HG03432 (cell line): ENCODE measurements around the gene DIPK1C.

Experiments used
- ATAC-seq: cut with Tn5 transposase; IDR thresholded peaks from one replicate; pipeline ENCODE4 v1.9.1; 2021; ENCODE audit warnings: mild to moderate bottlenecking, moderate library complexity; ENCODE audit not compliant: unreplicated experiment

DIPK1C gene

GRCh38 chr18:74453642-74454198, 3.4 kb downstream of the DIPK1C start:
- no peak for ATAC-seq

GRCh38 chr18:74453016-74453566, 4.0 kb downstream of the DIPK1C start:
- ATAC-seq, result no peak

DNA sequence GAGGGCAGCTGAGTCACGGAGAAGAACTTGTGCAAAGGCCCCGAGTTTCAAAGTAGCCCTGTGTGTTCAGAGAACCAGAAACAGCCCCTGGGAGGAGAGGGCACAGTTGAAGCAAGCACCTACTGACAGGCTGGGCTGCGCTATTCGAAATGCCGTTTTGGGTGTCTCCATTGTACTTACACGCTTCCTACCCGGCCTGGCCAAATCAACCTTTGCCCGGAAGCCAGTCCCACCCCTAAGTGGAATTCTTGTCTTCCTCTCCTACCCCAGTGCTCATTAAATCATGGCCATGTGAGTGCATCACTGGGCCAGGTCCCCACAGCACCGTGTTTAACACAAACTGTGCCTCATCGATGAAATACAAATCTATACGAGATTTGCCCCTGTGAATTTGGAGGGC, 6.0 kb downstream of the DIPK1C start:
- ATAC-seq, result no peak

- ATAC-seq, result no peak
Measured at GRCh38 chr18:74450626-74451025, 6.5 kb downstream of the DIPK1C start.

DNA sequence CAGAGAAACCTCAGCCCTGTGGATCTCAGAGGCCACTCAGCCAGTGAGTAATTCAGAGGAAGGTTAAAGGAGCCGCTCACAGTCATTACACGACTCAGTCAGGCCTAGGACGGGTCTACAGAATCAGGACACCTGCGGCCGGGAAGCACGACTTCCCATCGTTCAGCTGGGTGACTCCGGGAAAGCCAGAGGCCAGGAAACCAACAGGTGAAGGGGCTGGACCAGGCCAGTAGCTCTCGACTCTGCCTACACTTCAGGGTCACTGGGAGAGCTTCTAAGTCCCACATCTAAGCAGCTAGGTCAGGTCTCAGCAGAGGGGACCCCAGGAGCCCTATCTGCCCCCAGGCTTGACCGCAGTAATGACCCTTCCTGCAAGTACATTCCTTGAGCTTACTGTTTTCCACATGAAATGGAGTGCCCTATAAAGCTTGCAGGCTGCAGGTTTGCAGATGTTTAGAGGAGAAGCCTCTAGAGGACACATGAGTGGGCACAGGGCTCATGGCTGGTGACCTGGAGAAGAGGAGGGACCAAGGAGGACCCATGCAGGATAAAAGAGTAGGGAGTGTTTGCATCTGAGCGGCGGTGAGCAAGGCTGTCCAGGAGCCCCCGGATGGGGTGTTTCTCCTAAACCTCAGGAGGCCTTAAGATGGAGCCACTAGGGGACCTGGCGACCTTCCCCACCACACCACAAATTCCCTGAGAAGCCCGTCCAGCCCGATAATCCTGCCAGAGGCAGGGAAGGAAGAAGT, 9.5 kb downstream of the DIPK1C start:
- no peak for ATAC-seq

DNA sequence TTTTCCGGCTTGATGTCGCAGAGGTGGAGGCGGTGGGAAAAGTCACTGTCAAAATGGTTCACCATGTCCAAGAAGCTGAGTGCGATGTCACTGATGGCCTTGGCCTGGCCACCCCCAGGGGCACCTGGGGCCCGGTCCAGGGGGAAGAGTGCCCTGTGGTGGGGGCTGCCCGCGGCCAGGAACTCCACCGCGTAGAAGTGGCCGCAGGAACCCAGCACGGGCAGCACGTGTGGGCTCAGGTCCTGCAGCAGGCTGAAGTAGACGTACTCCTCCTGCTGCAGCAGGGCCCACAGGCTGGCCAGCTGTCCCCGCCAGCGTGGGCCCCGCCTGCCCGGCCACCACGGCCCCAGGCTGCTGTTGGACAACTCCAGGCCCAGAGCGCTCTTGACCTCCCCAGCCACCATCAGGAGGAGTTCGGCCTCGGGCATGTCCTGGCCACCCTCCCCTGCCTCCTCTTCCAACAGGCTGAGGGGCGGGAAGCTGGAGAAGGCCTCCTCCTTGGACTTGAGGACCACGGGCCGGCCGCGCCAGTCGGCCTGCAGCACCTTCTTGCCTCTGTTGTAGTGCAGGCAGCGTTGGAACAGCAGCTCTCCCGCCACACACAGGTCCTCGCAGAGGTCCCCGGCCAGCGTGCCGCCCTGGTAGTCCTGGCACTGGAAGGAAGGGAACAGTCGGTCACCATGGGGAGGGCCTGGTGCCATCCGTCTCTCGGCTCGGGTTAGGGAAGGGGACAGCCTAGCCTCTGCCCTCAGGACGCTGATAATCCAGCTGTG, 10.3 kb downstream of the DIPK1C start:
- no peak for ATAC-seq

DNA sequence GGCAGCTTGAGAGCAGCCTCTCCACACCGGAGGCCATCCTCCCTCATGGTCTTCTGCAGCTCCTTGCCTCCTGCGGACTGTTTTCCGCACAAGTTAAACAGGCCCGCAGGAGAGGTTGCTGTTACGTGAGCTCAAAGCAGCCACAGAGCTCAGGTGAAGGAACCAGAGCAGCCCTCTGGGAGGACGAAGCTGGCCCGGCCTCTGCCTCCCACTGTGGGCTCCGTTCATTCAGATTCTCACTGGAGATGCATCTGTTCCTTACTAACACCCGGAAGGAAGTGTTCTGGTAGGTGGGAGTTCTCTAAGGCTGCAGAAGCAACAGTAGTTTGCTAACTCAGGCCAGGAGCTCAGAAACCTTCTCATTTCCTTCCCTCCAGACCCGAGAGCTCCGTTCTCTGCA, 10.9 kb downstream of the DIPK1C start:
- ATAC-seq, result no peak

GRCh38 chr18:74445585-74445984, 11.5 kb downstream of the DIPK1C start:
- no peak for ATAC-seq

DNA sequence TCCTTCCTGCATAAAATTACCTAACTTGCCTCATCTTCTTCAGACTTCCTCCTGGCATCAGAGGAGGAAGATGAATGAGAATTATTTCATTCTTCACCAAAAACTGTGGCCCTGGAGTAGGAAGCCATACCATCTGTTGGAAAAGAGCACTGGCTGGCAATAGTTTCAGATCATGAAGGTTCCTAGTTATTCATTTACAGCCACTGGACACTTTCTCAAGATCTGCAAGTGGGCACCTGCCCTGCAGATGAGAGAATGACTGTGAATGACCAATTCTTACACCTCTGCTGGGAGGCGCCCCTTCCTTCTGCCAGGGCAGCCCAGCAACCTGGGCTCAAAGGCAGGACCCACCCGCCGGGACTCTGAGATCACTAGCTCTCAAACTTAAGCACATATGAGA, 13.0 kb downstream of the DIPK1C start:
- no peak for ATAC-seq

- ATAC-seq, result no peak
Measured at GRCh38 chr18:74440808-74441427, 16.2 kb downstream of the DIPK1C start.

- ATAC-seq, result no peak
Measured at GRCh38 chr18:74438091-74438490, 19.0 kb downstream of the DIPK1C start.

- ATAC-seq, result no peak
Measured at GRCh38 chr18:74436158-74436769, 20.8 kb downstream of the DIPK1C start.

GRCh38 chr18:74435740-74436139, 21.4 kb downstream of the DIPK1C start:
- no peak for ATAC-seq

- ATAC-seq, result no peak
Measured at GRCh38 chr18:74434466-74434865, 22.6 kb downstream of the DIPK1C start.

DNA sequence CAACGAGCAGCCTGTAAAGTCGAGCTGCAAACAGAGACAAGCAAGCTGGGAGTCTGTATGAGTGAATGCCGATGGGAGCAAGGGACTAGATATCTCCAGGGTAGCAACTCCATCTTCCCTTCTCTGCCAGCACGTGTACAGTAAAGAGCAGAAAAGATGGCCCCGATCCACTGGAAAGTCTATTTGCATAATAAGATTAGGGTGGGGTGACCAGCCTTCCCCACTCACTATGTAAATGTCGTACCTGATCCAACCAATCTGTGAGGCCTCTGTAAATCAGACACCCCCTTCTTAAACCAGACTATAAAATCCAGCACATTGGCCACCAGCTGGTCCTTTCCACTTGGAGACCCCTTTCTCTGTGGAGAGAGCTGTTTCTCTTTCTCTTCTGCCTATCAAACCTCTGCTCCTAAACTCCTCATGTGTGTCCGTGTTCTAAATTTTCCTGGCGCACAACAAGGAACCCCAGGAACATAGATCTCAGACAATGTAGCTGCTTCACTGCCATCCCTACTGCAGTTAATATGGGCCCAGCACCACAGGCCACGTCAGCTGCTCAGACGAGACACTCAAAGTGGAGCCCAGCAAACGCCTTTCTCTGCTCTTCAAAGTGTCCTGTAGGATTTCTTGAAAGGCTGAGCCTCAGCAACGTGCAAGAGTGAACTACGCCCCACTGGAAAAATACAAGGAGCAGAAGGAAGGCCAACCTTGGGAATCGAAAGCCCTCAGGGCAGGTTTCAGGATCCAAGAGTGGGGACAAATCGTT, 26.1 kb downstream of the DIPK1C start:
- no peak for ATAC-seq

GRCh38 chr18:74430231-74430630, 26.9 kb downstream of the DIPK1C start:
- no peak for ATAC-seq

- no peak for ATAC-seq
Measured at GRCh38 chr18:74429096-74429495, 28.0 kb downstream of the DIPK1C start.

GRCh38 chr18:74427442-74428112, 29.5 kb downstream of the DIPK1C start:
- ATAC-seq, result no peak

DNA sequence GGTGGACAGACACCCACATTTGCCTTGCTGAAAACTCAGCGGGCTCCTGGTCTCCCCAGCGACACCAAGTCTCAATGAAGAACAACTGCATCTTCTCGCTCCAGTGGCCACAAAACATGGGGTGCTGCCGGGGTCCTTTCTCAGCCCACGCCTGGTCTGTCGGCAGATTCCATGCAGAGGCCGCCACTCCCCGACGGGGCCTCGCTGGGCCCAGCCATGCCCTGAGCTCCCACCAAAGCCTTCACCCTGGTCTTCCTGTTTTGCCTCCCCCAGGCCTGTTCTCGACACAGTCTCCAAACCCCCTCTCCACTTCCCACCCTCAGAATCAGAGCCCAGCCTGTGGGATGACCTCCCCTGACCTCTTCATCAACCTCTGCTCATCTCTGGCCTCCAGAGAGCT, 31.2 kb downstream of the DIPK1C start:
- ATAC-seq, result no peak

GRCh38 chr18:74425161-74425560, 31.9 kb downstream of the DIPK1C start:
- ATAC-seq, result no peak
